DOHH2 (cell line): Measurements from ENCODE around the gene SPINDOC.

Source experiments
- EZH2phosphoT487 ChIP-seq: fragments of 200-600 bp; sonication (generic); IDR thresholded peaks from 2 replicates; pipeline ENCODE4 v1.6.1; 2017; ENCODE audit warnings: borderline replicate concordance, mild to moderate bottlenecking, antibody characterized with exemption, low read length, moderate library complexity, mixed read lengths
- TF ChIP-seq, protein P1 (sequence below): fragments of 200-600 bp; sonication (generic); IDR thresholded peaks from one replicate; pipeline ENCODE4 v1.5.1; 2014; ENCODE audit warnings: antibody characterized with exemption, mild to moderate bottlenecking, low read depth, low read length; ENCODE audit not compliant: poor library complexity, severe bottlenecking

DNA sequence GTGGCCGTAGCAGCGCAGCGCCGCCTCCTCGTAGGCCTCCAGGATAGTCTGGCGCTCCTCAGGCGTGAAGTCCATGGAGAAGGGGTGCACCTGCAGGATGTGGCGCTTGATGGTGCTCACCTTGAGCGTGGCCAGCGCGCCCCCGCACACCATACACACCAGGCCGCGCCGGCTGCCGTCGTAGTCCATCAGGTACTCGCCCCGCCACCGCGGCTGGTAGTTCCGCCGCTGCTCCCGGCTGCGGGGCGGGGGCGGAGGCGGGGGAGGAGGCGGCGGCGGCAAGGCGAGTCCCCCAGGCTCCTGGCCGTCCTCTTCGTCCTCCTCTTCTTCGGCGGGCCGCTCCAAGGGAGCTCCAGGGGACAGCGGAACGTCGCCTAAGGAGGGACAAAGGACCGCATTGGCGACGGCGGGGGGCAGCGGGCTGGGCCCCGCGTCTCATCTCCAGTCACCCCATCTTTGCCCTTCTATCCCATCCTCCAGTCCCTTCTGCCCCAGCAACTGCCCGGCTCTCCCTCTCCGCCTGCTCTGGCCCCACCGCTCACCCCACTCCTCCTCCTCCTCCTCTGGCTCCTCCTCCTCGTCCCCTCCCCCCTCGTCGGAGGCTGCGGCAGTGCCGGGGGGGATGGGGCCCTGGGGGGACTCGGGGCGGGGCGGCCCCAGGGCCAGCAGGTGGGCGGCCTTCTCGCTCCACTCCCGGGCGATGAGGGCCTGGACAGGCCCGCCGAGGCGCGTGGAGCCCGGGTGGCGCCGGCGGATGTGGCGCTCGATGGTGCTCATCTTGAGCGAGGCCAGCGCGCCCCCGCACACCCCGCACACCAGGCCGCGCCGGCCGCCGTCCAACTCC, 49.5 kb upstream of the SPINDOC start:
- TF ChIP-seq, protein P1, sequence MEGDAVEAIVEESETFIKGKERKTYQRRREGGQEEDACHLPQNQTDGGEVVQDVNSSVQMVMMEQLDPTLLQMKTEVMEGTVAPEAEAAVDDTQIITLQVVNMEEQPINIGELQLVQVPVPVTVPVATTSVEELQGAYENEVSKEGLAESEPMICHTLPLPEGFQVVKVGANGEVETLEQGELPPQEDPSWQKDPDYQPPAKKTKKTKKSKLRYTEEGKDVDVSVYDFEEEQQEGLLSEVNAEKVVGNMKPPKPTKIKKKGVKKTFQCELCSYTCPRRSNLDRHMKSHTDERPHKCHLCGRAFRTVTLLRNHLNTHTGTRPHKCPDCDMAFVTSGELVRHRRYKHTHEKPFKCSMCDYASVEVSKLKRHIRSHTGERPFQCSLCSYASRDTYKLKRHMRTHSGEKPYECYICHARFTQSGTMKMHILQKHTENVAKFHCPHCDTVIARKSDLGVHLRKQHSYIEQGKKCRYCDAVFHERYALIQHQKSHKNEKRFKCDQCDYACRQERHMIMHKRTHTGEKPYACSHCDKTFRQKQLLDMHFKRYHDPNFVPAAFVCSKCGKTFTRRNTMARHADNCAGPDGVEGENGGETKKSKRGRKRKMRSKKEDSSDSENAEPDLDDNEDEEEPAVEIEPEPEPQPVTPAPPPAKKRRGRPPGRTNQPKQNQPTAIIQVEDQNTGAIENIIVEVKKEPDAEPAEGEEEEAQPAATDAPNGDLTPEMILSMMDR, result no peak
- no peak for TF ChIP-seq EZH2phosphoT487
